Right lobe of liver (tissue), 6 donors: Measurements from ENCODE around the gene COL4A3. TPM values are rescaled to one million over a fixed set of nuclear protein-coding genes. Genes with fewer than 3 reads are reported as not detected.

ENCODE experiments used
- ATAC-seq, 4 donors: fragments of 200-7000 bp; cut with Tn5 transposase; one replicate each; pipeline ENCODE4 v1.9.1; 2020; ENCODE audit warnings: mild to moderate bottlenecking in 4 of 4, moderate library complexity in 4 of 4
- DNase-seq, 3 donors: peaks; one replicate each; pipeline ENCODE4 v3.0.0-alpha.2; 2020
- H3K27ac ChIP-seq, 3 donors: fragments of 200-600 bp; one replicate each; pipeline ENCODE4 v1.8.0; 2022
- H3K27me3 ChIP-seq, 2 donors: fragments of 200-600 bp; one replicate each; pipeline ENCODE4 v1.8.0; 2022
- H3K36me3 ChIP-seq, 4 donors: fragments of 200-600 bp; sonication (generic) in 1 of 4; one replicate each; pipeline versions ENCODE4 v1.5.1 to v1.8.0; 2017 to 2022; ENCODE audit warnings: control low read depth in 1 of 4
- H3K4me1 ChIP-seq, 4 donors: fragments of 200-600 bp; sonication (generic) in 1 of 4; one replicate each; pipeline versions ENCODE4 v1.5.1 to v1.8.0; 2017 to 2022; ENCODE audit warnings: control low read depth in 1 of 4
- H3K4me3 ChIP-seq, 3 donors: fragments of 200-600 bp; one replicate each; pipeline ENCODE4 v1.8.0; 2022
- H3K9me3 ChIP-seq, 4 donors: fragments of 200-600 bp; sonication (generic) in 1 of 4; one replicate each; pipeline versions ENCODE4 v1.5.1 to v1.8.0; 2017 to 2022; ENCODE audit warnings: control low read depth in 1 of 4
- POLR2A ChIP-seq: fragments of 450-650 bp; IDR thresholded peaks from one replicate; pipeline ENCODE4 v1.6.1; 2017; ENCODE audit warnings: antibody characterized with exemption, mild to moderate bottlenecking
- WGBS: methylation state at CpG from one replicate; pipeline ENCODE4 v1.1.6; 2018; ENCODE audit warnings: low coverage, low lambda C conversion rate; ENCODE audit not compliant: insufficient coverage; ENCODE audit errors: missing lambda C conversion rate; 5-methylcytosine and 5-hydroxymethylcytosine counted together
- intact Hi-C, 2 donors: fragments of 100-400 bp; cut with DNase I; formaldehyde crosslinking; loops; one replicate each; pipeline versions ENCODE4 v1.11.2 to v1.14.1; 2022
- total RNA-seq, 6 experiments: library from RNA; depleted of rRNA in 2 of 6; stranded (reverse); fragments of >200 nt in 2 of 6; fragmentation: NEBNext Ultra II Directional in 3 of 6; extraction: Animal tissue kit (Norgen Biotek cat#: 25700) in 3 of 6; gene quantifications; one replicate each; pipeline versions ENCODE4 v1.1.0 to v1.2.4, GENCODE V29; 2016 to 2023
- TF ChIP-seq, protein P1 (sequence below), 4 donors: fragments of 200-600 bp in 3 of 4; fragments of 450-650 bp in 1 of 4; IDR thresholded peaks; one replicate each; pipeline versions ENCODE4 v1.5.1 to v1.8.0; 2016 to 2022; ENCODE audit warnings: antibody characterized with exemption in 4 of 4, mild to moderate bottlenecking in 2 of 4
- donor health status: DM: no; HTN: yes; CAD: no.
- donor health status: DM: no; HTN: no; CAD: no.
- donor health status: DM: no; HTN: no; CAD: no.
- donor health status: DM: no; HTN: yes; CAD: no.
- donor health status: DM: no; HTN: yes; CAD: no.

COL4A3 gene
- total RNA-seq, 6 experiments from 2014 or later = 0.12 to 1.6 (median 0.73) TPM

DNA sequence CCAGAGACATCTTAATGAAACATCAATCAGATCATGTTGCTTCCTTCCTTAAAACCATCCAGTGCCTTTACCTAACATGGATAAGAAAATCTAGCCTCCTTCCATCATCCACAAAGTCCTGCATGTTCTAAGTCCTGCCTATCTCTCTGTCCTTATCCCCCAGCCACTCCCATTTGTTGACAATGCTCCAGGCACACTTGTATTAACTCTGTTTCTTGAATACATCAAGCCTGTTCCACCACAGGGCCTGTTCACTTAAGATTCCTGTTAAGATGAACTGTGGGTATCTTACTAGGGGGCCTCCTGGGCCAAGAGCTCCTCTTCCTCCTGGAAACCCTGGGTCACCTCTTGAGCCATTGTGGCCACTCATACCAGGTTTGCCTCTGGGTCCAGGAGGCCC is 46.1 kb upstream of the COL4A3 start:
- H3K27me3 ChIP-seq = no peaks in the 10 kb centered on the region
- H3K27ac ChIP-seq = no peak overlapping the region
- no peak for DNase-seq
- intact Hi-C loops = no loop called here
- H3K36me3 ChIP-seq = no peaks in the 10 kb centered on the region
- TF ChIP-seq, protein P1, sequence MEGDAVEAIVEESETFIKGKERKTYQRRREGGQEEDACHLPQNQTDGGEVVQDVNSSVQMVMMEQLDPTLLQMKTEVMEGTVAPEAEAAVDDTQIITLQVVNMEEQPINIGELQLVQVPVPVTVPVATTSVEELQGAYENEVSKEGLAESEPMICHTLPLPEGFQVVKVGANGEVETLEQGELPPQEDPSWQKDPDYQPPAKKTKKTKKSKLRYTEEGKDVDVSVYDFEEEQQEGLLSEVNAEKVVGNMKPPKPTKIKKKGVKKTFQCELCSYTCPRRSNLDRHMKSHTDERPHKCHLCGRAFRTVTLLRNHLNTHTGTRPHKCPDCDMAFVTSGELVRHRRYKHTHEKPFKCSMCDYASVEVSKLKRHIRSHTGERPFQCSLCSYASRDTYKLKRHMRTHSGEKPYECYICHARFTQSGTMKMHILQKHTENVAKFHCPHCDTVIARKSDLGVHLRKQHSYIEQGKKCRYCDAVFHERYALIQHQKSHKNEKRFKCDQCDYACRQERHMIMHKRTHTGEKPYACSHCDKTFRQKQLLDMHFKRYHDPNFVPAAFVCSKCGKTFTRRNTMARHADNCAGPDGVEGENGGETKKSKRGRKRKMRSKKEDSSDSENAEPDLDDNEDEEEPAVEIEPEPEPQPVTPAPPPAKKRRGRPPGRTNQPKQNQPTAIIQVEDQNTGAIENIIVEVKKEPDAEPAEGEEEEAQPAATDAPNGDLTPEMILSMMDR (IDR thresholded peaks at IDR 0.05) = no peak
- TF ChIP-seq POLR2A = no peak
- no peak overlapping the region for H3K4me3 ChIP-seq
- no peaks in the 10 kb centered on the region for H3K9me3 ChIP-seq
- no peaks in the 10 kb centered on the region for H3K4me1 ChIP-seq
- no peak for ATAC-seq

DNA sequence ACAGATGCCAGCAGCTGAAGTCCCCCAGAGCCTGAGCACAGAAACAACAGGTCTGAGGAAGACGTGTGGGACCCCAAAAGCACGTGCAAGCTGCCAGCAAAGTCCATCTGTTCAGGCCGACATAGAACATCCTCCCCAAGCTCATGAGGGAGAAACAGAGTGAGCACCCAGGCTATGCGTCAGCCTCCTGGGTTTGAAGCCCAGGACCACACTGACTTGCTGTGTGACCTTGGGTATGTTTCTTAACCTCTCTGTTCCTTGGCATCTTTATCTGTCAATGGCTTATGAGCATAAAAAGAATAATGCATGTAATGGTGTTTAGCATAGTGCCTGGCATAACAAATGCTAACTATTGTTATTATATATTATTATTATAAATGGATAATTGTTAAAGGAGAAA is 40.7 kb upstream of the COL4A3 start:
- Histone ChIP-seq H3K27ac (no peak overlapping the region), H3K4me1 (no peaks in the 10 kb centered on the region), H3K36me3 (no peaks in the 10 kb centered on the region), H3K27me3 (no peaks in the 10 kb centered on the region), H3K4me3 (no peak overlapping the region), H3K9me3 (no peaks in the 10 kb centered on the region)
- intact Hi-C loops = no loop called here
- no peak for TF ChIP-seq POLR2A
- TF ChIP-seq, protein P1 (IDR thresholded peaks at IDR 0.05) = no peak
- no peak for ATAC-seq
- DNase-seq = no peak
- WGBS = 64% methylated on average over 3 of the region's 4 CpGs

DNA sequence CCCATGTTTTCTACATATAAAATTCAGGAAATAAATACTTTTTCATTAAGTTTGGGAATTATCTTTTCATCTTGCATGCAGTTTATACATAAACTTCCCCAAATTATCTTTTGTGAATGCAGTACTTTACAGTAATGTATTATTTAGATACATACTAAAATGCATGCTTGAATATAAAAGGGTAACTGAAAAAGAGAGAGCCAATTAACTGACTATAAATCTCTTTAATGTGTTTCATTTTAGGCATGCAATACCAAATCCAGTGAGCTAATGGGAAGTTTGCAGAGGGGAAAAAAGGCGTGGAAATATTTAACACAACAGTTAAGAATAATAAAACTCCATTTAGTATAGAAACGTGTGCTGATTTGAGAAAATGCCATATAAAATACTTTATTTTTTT is 39.6 kb upstream of the COL4A3 start:
- no peak for ATAC-seq
- TF ChIP-seq, protein P1 (IDR thresholded peaks at IDR 0.05) = no peak
- TF ChIP-seq POLR2A = no peak
- Histone ChIP-seq H3K4me1 (no peaks in the 10 kb centered on the region), H3K4me3 (no peak overlapping the region), H3K9me3 (no peaks in the 10 kb centered on the region), H3K27ac (no peak overlapping the region), H3K36me3 (no peaks in the 10 kb centered on the region), H3K27me3 (no peaks in the 10 kb centered on the region)
- WGBS = 53% methylated on average over 2 of the region's 2 CpGs
- no peak for DNase-seq
- intact Hi-C loops = no loop called here

DNA sequence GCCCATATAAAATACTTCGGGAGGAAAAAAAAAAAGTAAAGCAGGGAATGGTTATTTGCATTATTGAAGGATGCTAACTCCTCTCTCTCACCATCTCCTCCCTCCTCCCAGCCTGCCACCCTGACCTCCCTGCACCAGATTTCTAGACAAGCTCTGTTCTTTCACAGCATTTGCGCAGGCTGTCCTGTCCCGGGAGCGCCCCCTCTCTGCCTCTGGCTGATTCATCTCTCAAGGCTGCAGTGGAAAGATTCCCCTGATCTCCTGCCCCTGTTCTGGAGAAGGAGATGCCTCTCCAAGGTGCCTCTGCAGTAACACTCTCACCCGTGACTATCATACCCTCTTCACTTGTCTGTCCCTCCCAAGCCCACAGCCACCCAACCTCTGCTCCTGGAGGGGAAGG is 38.9 kb upstream of the COL4A3 start:
- Histone ChIP-seq H3K9me3 (no peaks in the 10 kb centered on the region), H3K27ac (no peak overlapping the region), H3K4me1 (no peaks in the 10 kb centered on the region), H3K36me3 (no peaks in the 10 kb centered on the region), H3K4me3 (no peak overlapping the region), H3K27me3 (no peaks in the 10 kb centered on the region)
- TF ChIP-seq, protein P1 (IDR thresholded peaks at IDR 0.05) = no peak
- TF ChIP-seq POLR2A = no peak
- 62% methylated on average over 4 of the region's 5 CpGs for WGBS
- DNase-seq = no peak
- intact Hi-C loops = no loop called here
- no peak for ATAC-seq

DNA sequence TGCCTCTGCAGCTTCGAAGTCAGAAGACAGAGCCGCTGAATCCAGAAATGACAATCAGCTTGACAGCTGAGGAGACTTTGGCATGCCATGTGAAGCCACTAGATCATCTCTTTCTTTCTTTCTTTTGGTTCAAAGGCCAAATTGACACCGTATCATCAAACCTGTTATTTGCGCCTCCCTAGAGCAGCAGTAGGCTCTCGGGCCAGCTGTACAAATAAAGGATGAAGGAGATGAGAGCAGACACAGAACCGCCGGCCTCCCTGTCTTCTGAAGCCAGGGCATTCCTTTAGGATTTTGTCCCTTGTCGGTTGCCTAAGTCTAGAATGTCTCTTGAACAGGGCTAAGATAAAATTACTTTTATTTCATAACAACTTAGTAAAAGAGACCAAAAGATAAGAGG is 37.2 kb upstream of the COL4A3 start:
- Histone ChIP-seq H3K27ac (no peak overlapping the region), H3K4me1 (no peaks in the 10 kb centered on the region), H3K4me3 (no peak overlapping the region), H3K36me3 (no peaks in the 10 kb centered on the region), H3K27me3 (no peaks in the 10 kb centered on the region), H3K9me3 (no peaks in the 10 kb centered on the region)
- no peak for DNase-seq
- TF ChIP-seq POLR2A = no peak
- TF ChIP-seq, protein P1 (IDR thresholded peaks at IDR 0.05) = no peak
- intact Hi-C loops = no loop called here
- WGBS = 32% methylated on average over 8 of the region's 8 CpGs
- ATAC-seq = no peak
